Esophagus (tissue), 2 donors: ENCODE data around the gene ALDH2. TPM values are rescaled to one million over a fixed set of nuclear protein-coding genes. Genes with fewer than 3 reads are reported as not detected.
A peak's percentile ranks its signal among the peaks of the same experiment; 100 is the strongest.
"Not testable (repeated sequence)": the region's sequence is repeated elsewhere in the genome, so short reads cannot be mapped to it uniquely, and the experiment has no call there.

ENCODE experiments used
- H3K27ac ChIP-seq, 2 donors: one replicate each; pipeline ENCODE4 v1.5.1; 2013; ENCODE audit warnings: low read depth in 2 of 2, mild to moderate bottlenecking in 2 of 2, inconsistent platforms in 1 of 2, low read length in 1 of 2, moderate library complexity in 1 of 2
- H3K27me3 ChIP-seq, 2 donors: one replicate each; pipeline ENCODE4 v1.6.1; 2013; ENCODE audit warnings: low read length in 2 of 2, control low read depth in 1 of 2, mild to moderate bottlenecking in 1 of 2; ENCODE audit not compliant: insufficient read depth in 2 of 2, control insufficient read depth in 1 of 2
- H3K36me3 ChIP-seq, 2 donors: one replicate each; pipeline ENCODE4 v1.6.1; 2013; ENCODE audit warnings: low read length in 1 of 2; ENCODE audit not compliant: control insufficient read depth in 2 of 2, insufficient read depth in 2 of 2
- H3K4me1 ChIP-seq, 2 donors: one replicate each; pipeline ENCODE4 v1.6.1; 2013; ENCODE audit warnings: low read length in 1 of 2; ENCODE audit not compliant: control insufficient read depth in 2 of 2, insufficient read depth in 2 of 2
- H3K4me3 ChIP-seq, 2 donors: one replicate each; pipeline ENCODE4 v1.5.1; 2013; ENCODE audit warnings: low read length in 2 of 2, mild to moderate bottlenecking in 2 of 2, low read depth in 1 of 2, moderate library complexity in 1 of 2
- H3K9me3 ChIP-seq, 2 donors: one replicate each; pipeline ENCODE4 v1.6.1; 2013; ENCODE audit warnings: mild to moderate bottlenecking in 2 of 2, low read depth in 1 of 2, low read length in 1 of 2, moderate library complexity in 1 of 2; ENCODE audit not compliant: control insufficient read depth in 2 of 2, insufficient read depth in 1 of 2
- WGBS, 2 donors: extraction: QIAGEN DNeasy Blood & Tissue Kit; methylation state at CpG; one replicate each; pipeline ENCODE4 v1.1.7; 2013; 5-methylcytosine and 5-hydroxymethylcytosine counted together
- polyA plus RNA-seq, 2 donors: library from polyadenylated mRNA; stranded (reverse); fragments of 200-250 nt; gene quantifications; one replicate each; pipeline ENCODE4 v1.2.3, GENCODE V29; 2013
- donor health status: healthy with polysubstance abuse.
- donor health status: Bipolar disorder and iron deficiency.

ALDH2 gene
- 100 to 1,000 TPM in 1 of 2 donors, 10 to 100 TPM in 1; 83.9 to 148 TPM for polyA plus RNA-seq

DNA sequence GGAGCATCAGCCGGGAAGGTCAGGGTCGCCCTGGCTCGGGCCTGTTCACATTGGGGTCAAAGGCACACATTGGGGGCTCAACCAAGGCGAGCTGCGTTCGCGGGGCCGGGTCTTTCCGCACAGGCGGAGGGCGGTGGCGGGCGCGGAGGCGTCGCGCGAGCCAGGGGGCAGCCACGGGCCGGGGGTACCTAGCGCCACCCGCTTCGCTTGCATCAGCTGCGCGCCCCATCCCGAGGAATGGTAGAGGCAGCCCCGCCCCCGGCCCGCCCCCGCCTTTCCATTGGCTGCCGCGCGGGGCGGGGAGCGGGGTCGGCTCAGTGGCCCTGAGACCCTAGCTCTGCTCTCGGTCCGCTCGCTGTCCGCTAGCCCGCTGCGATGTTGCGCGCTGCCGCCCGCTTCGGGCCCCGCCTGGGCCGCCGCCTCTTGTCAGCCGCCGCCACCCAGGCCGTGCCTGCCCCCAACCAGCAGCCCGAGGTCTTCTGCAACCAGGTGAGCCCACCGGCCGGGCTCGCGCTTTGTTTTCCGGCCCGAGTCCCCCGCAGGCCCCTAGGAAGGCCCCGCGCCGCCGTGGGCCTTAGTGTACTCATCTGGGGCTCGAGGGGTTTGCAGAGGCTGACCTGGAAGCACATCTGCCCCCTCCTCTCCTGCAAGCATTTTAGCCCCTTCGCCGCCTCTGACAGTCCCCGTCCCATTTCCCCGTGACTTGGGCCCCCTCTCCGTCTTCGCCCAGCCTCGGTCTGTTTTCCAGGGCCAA, at the start of gene ALDH2:
TSS of gene ALDH2 (plus strand) at position 326 of the 754 bp plus-strand sequence. CDS start at position 376, 50 bp downstream.
- H3K27ac ChIP-seq: peak within 1 kb of the TSS; percentile 75 to 79

DNA sequence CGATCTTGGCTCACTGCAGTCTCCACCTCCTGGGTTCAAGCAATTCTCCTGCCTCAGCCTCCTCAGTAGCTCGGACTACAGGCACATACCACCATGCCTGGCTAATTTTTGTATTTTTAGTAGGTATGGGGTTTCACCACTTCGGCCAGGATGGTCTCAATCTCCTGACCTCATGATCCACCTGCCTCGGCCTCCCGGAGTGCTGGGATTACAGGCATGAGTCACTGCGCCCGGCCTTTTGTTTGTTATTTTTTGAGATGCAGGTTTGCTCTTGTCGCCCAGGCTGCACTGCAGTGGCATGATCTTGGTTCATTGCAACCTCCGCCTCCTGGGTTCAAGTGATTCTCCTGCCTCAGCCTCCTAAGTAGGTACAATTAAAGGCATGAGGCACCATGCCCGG, 47.4 kb upstream of the ALDH2 start:
- not testable (repeated sequence) for H3K27ac ChIP-seq, H3K27me3 ChIP-seq, H3K4me1 ChIP-seq, H3K4me3 ChIP-seq, H3K9me3 ChIP-seq, H3K36me3 ChIP-seq
- WGBS, 2 donors: 84 to 85% methylated on average over 10 of the region's 10 CpGs

More for the DNA sequence above, at the start of gene ALDH2:
- Histone ChIP-seq H3K4me3 (peak within 1 kb of the TSS; percentile 57 to 72), H3K4me1 (peaks cover 5 to 16% of the 10 kb centered on the region in 2 donors), H3K9me3 (no peaks in the 10 kb centered on the region), H3K27me3 (no peaks in the 10 kb centered on the region), H3K36me3 (no peaks in the 10 kb centered on the region)
- WGBS, 2 donors: 1 to 2% methylated on average over 60 to 73 of the region's 73 CpGs

DNA sequence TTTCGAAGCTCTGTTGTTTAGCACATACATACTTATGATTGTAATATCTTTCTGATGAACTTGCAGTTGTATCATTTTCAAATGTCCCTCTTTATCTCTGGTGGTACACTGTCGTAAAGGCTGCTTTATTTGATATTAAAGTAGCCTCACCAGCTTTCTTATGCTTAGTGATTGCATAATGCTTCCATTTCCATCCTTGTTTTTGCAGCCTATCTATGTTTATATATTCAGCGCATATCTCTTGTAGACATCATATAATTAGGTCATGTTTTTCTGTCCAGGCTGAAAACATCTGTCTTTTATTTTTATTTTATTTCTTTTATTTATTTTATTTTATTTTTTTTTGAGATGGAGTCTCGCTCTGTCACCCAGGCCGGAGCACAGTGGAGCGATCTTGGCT, 46.3 kb upstream of the ALDH2 start:
- no peaks in the 10 kb centered on the region for H3K4me1 ChIP-seq
- no peak overlapping the region for H3K27ac ChIP-seq
- peaks cover 0 to 4% of the 10 kb centered on the region in 2 donors for H3K36me3 ChIP-seq
- 95 to 98% methylated on average over 6 of the region's 6 CpGs for WGBS, 2 donors
- no peaks in the 10 kb centered on the region for H3K9me3 ChIP-seq
- no peak overlapping the region for H3K4me3 ChIP-seq
- H3K27me3 ChIP-seq: no peaks in the 10 kb centered on the region

DNA sequence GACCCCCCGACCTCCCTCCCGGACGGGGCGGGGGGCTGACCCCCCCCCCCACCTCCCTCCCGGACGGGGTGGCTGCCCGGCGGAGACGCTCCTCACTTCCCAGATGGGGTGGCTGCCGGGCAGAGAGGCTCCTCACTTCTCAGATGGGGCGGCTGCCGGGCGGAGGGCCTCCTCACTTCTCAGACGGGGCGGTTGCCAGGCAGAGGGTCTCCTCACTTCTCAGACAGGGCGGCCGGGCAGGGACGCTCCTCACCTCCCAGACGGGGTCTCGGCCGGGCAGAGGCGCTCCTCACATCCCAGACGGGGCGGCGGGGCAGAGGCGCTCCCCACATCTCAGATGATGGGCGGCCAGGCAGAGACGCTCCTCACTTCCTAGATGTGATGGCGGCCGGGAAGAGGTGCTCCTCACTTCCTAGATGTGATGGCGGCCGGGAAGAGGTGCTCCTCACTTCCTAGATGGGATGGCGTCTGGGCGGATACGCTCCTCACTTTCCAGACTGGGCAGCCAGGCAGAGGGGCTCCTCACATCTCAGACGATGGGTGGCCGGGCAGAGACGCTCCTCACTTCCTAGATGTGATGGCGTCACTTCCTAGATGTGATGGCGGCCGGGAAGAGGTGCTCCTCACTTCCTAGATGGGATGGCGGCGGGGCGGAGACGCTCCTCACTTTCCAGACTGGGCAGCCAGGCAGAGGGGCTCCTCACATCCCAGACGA, 42.9 kb upstream of the ALDH2 start:
- H3K9me3 ChIP-seq, H3K27me3 ChIP-seq, H3K4me3 ChIP-seq, H3K27ac ChIP-seq, H3K36me3 ChIP-seq, H3K4me1 ChIP-seq: not testable (repeated sequence)
- WGBS, 2 donors: 93 to 98% methylated on average over 34 to 46 of the region's 46 CpGs

DNA sequence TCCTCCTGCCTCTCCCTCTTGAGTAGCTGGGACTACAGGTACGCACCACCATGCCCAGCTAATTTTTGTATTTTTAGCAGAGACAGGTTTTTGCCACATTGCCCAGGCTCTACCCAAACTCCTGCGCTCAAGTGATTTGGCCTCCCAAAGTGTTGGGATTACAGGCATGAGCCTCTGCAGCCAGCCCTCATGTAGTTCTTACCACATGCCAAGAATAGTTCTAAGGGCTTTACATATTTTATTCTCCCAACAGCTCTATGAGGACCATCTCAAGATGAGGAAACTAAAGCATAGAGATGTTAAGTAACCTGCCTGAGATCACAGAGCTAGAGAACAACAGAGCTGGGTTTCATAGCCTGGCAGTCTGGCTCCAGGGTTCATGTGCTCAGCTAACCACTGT, 37.9 kb upstream of the ALDH2 start:
- peaks cover 8 to 11% of the 10 kb centered on the region in 2 donors for H3K36me3 ChIP-seq
- H3K9me3 ChIP-seq: no peaks in the 10 kb centered on the region
- H3K4me3 ChIP-seq: no peak overlapping the region
- H3K27ac ChIP-seq: no peak overlapping the region
- H3K4me1 ChIP-seq: no peaks in the 10 kb centered on the region
- WGBS, 2 donors: 96 to 98% methylated on average over 2 of the region's 2 CpGs
- H3K27me3 ChIP-seq: no peaks in the 10 kb centered on the region

DNA sequence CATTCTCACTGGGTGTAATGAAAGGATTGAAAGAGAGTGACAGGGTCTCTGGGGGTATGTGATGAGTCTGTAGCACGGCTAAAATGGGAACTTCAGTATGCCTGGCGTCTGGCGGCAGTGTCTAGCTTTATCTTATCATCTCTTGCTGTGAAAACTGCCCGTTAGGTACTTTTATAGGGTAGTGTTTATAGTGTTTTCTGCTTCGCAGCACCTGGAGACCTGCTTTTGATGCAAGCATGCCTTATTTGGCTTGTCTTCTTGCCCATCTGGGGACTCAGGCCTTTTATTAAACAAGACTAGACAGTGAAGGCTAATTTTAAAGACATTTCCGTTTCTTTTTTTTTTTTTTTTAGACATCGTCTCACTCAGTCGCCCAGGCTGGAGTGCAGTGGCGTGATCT, 36.3 kb upstream of the ALDH2 start:
- Histone ChIP-seq H3K4me3 (no peak overlapping the region), H3K9me3 (no peaks in the 10 kb centered on the region), H3K36me3 (peaks cover 11% of the 10 kb centered on the region in 2 donors), H3K27me3 (no peaks in the 10 kb centered on the region), H3K4me1 (no peaks in the 10 kb centered on the region), H3K27ac (no peak overlapping the region)
- WGBS, 2 donors: 94 to 95% methylated on average over 9 of the region's 9 CpGs

DNA sequence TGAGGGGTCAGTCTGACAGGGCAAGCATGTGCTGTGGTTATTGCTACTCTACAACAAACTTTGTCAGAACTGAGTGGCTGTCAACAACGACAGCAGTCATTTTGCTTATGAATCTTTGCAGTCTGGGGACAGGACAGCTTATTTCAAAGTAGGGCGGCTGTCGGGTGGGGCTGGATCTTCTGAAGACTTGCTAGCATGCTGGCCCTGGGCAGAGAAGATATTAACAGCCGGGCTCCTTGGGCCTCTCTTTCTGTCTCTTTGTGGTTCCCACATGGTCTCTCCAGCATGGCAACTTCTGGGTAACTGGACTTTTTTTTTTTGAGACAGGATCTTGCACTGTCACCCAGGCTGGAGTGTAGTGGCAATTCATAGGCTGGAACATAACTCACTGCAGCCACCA, 33.9 kb upstream of the ALDH2 start:
- H3K27me3 ChIP-seq: no peaks in the 10 kb centered on the region
- 85 to 87% methylated on average over 4 of the region's 4 CpGs for WGBS, 2 donors
- H3K4me1 ChIP-seq: no peaks in the 10 kb centered on the region
- H3K36me3 ChIP-seq: peaks cover 11 to 13% of the 10 kb centered on the region in 2 donors
- no peak overlapping the region for H3K4me3 ChIP-seq
- H3K27ac ChIP-seq: no peak overlapping the region
- no peaks in the 10 kb centered on the region for H3K9me3 ChIP-seq

DNA sequence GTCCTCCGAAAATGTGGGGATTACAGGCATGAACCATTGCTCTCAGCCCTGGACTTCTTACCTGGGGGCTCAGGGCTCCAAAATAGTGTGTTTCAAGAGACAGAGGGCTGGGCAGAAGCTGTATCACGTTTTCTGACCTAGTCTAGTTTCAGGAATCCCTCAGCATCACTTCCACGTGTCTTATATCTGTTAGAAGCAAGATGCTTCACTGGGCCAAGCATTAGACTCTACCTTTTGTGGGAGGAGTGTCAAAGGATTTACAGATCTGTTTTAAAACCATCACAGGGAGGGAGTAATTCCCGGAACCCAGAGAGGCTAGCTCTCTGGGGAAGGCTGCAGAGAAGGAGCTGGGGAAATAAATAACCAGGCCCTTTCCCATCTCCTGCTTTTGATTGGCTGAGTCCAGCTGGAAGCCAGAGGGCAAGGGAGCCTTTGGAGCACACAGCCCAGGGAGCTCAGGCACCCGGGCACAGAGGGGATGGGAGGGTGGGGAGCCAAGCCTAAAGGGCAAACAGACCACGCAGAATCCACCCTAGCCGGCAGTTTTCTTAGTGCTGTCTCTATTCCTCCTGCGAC, 33.3 kb upstream of the ALDH2 start:
- Histone ChIP-seq H3K27ac (no peak overlapping the region), H3K36me3 (peaks cover 11% of the 10 kb centered on the region in 2 donors), H3K9me3 (no peaks in the 10 kb centered on the region), H3K4me3 (no peak overlapping the region), H3K27me3 (no peaks in the 10 kb centered on the region), H3K4me1 (no peaks in the 10 kb centered on the region)
- 87 to 89% methylated on average over 8 of the region's 8 CpGs for WGBS, 2 donors

DNA sequence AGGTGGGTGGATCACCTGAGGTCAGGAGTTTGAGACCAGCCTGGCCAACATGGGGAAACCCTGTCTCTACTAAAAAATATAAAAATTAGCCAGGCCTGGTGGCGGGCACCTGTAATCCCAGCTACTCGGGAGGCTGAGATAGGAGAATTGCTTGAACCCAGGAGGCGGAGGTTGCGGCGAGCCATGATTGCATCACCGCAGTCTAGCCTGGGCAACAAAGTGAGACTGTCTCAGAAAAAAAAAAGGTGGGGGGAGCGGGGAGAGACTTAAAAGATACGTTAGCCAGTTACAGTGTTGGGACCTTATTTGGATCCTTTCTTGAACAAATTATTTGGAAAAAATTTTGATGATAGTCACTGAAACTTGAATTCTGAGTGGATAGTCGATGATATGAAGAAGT, 27.2 kb upstream of the ALDH2 start:
- 95 to 99% methylated on average over 9 of the region's 9 CpGs for WGBS, 2 donors
- not testable (repeated sequence) for H3K27ac ChIP-seq, H3K4me1 ChIP-seq, H3K4me3 ChIP-seq, H3K27me3 ChIP-seq, H3K9me3 ChIP-seq, H3K36me3 ChIP-seq
